NOMO-1 treated with DMSO at 0.1 percent for 48 hours (cell line): ENCODE results near the gene FRAS1.
"Not testable (repeated sequence)": the region's sequence is repeated elsewhere in the genome, so short reads cannot be mapped to it uniquely, and the experiment has no call there.

ENCODE experiments used
- DNase-seq: peaks from one replicate; lab custom pipeline; 2025; ENCODE audit not compliant: unreplicated experiment; lab: John Stamatoyannopoulos, UW

The FRAS1 gene

DNA sequence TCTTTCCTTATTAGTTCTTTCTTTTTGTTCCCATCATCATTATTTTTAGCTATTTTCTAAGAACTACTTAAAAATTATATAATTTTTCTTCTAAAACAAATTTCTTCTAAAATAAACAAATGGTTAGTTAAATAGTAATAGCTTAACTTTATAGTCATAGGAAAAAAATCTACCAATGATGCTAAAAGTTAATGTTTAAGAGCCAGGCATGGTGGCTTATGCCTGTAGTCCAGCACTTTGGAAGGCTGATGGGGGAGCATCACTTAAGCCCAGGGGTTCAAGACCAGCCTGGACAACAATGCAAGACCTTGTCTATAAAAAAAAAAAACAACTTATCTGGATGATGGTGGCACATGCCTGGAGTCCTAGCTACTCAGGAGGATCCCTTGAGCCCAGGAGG, 367.3 kb downstream of the FRAS1 start:
- no peak for DNase-seq

DNA sequence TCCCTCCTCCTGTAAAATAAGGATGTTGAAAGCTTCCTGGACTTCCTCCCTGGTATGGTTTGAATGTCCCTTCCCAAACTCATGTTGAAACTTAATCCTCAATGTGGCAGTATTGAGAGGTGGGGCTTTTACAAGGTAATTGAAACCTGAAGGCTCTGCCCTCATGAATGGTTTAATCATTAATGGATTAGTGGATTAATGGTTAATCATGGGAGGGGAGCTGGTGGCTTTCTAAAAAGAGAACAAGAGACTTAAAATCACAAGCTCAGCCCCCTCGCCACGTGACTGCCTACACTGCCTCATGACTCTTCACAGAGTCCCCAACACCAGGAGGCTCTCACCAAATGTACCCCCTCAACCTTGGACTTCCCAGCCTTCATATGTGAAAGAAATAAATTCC, 369.8 kb downstream of the FRAS1 start:
- no peak for DNase-seq

DNA sequence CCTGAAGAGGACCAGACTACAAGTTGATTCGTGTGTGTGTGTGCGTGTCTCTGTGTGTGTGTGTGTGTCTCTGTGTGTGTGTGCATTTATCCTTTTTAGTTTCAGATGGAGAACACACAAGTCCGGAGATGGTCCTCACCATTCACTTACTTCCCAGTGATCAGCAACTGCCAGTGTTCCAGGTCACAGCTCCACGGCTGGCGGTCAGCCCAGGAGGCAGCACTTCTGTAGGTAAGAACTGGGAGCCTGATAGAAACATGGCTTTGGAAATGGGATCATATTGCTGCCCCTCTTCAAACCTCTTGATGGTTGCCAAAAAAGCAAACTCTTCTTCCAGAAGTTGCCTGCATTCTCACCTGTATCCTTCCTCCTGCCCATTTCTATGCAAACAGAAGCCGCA, 371.9 kb downstream of the FRAS1 start:
- DNase-seq = no peak

GRCh38 chr4:78432896-78433295, 375.8 kb downstream of the FRAS1 start:
- DNase-seq = no peak

GRCh38 chr4:78437608-78438088, 380.5 kb downstream of the FRAS1 start:
- DNase-seq = no peak

- DNase-seq = no peak
Observed at GRCh38 chr4:78439328-78439727, 382.2 kb downstream of the FRAS1 start.

- DNase-seq = no peak
Observed at GRCh38 chr4:78441756-78442155, 384.6 kb downstream of the FRAS1 start.

- DNase-seq = no peak
Observed at GRCh38 chr4:78446619-78447018, 389.5 kb downstream of the FRAS1 start.

- DNase-seq = no peak
Observed at GRCh38 chr4:78451407-78451806, 394.3 kb downstream of the FRAS1 start.

DNA sequence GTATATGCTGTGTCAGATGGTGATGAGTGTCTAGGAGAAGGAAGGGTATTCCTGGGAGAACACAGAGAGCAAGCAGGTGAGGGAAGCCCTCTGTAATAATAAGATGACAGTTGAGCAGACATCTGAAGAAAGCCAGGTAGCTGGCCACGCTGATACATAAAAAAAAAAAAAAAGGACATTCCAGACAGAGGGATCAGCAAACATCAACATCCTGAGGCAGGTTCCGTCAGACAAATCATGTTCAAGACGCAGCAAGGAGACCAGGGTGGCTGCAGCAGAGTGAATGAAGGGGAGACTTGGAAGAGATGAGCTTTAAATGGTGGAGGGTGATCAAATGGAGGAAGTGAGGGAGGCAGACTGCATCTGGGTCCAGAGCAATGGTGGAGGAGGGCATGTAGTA, 396.9 kb downstream of the FRAS1 start:
- no peak for DNase-seq

DNA sequence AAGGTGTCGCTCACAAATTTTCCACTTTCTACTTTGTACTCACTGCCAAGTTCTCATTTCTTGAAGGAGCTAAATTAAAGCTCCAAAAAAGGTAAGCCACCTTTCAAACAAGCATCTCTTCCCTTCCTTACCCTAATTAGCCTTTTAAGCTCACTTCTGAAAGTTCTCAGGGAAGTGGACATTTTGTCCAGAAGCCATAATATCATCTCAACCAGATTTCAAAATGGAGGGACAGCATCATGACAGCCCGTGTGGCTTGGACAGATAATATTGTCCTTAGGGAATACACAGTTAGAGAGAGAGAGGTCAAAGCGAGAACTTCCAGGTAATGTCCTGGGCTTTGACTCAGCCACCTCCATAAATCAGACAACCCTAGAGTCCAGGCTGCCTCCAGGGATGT, 400.6 kb downstream of the FRAS1 start:
- no peak for DNase-seq

DNA sequence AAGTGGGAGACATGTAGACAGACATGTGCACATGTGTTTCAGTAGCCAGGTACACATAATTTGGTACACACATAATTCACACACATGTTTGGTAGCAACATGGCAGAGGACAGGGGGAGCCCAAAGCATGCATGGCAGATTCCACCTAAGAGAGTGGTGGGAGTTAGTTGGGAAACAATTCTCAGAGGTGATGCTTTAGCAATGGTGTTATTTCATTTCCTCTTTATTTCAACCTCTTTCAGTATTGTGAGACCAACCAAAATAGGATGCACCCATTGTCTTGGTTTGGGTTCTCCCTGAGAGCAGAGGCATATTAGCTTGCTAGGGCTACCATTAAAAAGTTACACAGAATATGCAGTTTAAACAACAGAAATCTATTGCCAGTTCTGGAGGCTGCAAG, 402.2 kb downstream of the FRAS1 start:
- no peak for DNase-seq

GRCh38 chr4:78460368-78460767, 403.2 kb downstream of the FRAS1 start:
- no peak for DNase-seq

DNA sequence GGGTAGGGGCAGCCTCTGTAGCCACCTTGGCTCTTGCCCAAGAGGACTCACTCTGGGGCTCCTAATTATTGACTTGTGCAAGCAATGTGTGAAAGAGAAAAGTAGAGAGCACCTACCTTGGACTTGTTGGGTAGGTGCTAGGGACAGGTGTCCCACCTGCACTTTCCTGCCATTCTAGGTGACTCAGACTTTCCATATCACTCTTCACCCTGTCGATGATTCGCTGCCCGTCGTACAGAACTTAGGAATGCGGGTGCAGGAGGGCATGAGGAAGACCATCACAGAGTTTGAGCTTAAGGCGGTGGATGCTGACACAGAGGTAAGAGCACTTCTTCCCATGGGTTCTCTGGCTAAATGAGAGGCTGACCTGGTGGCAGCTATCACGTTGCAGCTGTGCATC, 407.1 kb downstream of the FRAS1 start:
- no peak for DNase-seq

GRCh38 chr4:78467223-78467622, 410.1 kb downstream of the FRAS1 start:
- DNase-seq = not testable (repeated sequence)

DNA sequence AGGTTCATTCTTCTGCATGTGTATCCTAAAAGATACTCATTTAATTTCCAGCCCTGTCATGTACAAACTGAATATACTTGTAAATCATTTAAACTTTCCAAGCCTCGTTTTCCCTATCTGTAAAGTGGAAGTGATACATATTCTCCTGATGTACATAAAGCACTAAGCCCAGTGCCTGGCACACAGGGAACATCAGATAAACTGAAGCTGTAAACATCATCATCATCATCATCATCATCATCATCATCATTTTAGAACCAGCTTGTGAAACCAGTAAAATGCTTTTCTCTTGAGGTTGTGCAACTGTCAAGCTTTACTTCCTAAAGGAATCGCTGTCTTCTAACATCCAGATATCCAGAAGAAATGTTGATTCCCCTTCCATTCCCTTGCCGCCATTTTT, 411.1 kb downstream of the FRAS1 start:
- DNase-seq = no peak

DNA sequence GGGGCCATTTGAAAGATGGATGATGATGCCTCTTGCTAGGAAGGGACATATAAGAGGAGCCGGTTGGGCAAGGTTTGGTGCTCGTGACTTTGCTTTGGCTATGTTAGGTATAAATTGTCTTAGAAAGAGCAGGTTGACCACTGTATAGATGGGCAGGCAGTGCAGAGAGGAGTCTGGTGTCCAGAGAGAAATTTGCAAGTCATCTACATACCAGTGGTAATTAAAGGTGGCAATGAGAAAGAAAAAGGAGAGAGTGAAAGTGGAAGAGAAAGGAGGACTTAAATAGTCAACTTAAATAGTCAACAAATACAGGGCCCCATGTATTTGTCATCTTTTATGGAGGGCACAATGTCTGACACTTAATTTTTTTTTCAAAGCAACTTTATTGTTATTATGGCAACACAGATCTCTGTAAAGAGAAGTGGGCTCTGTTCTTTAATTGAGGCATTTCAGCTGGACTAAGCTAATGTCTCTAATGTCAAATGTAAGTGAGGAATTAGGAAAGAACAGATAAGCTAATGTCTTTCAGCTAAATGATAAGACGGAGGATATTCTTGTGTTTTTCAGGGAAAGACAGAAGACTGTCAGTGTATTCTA, 419.1 kb downstream of the FRAS1 start:
- DNase-seq = no peak

DNA sequence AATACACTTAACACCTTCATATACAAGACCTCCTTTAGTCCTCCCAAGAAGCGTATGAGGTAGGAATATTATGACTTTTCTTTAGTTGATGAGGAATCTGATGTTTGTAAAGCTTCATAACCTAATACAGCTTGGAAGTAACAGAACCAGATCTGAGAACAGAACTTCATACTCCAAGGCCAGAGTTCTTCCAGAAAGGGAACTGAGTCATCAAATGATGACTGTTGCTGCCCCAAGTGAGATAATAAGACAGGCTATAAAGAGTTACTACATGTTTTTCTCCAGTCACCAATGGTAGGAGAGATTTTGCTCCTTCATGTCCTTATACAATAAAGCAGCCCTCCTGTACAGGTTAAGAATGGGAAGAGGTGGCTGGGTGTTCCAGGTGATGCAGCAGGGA, 420.2 kb downstream of the FRAS1 start:
- DNase-seq = no peak

DNA sequence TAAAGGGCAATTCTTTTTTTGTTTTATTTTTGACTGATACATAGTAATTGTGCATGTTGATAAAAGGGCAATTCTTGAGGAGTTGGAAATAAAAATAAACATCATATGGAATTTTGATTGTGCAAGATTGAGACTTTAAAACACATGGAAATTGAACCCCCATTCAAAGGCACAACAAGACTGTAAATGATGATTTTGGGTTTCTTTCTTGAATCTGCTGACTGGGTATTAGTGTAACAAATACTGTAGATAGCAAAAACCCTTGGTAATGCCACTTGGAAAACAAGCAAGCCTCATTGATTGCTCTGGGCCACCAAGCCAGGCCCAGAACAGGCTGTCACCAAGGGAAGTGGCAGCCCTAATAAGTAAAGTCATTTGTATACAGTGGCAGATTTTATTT, 421.4 kb downstream of the FRAS1 start:
- DNase-seq = no peak

GRCh38 chr4:78480286-78480685, 423.2 kb downstream of the FRAS1 start:
- no peak for DNase-seq

GRCh38 chr4:78481180-78481579, 424.1 kb downstream of the FRAS1 start:
- DNase-seq = no peak

DNA sequence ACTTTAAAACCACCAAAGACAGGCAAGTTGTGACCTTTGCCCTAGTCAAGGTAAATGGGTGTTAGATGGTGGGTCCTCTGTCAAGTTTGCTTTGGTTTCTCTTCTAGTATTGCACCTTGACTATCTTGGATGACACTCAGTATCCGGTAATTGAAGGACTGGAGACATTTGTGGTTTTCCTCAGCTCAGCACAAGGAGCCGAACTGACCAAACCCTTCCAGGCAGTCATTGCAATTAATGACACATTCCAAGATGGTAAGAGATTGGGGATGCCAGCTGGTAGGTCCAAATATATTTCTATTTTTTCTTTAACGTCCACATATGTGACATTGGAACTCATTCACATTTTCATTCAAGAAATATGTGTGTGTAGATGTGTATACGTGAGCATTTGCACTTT, 425.2 kb downstream of the FRAS1 start:
- no peak for DNase-seq

GRCh38 chr4:78483811-78484210, 426.7 kb downstream of the FRAS1 start:
- DNase-seq = no peak

GRCh38 chr4:78484574-78484973, 427.5 kb downstream of the FRAS1 start:
- DNase-seq = no peak
